GM12801 (cell line): ENCODE results near the gene SEMA4D.

ENCODE experiments used
- TF ChIP-seq, protein P1 (sequence below): IDR thresholded peaks from one replicate; pipeline ENCODE4 v1.5.1; 2011; ENCODE audit warnings: control low read depth; ENCODE audit not compliant: insufficient read length; ENCODE audit errors: extremely low read depth

SEMA4D gene

DNA sequence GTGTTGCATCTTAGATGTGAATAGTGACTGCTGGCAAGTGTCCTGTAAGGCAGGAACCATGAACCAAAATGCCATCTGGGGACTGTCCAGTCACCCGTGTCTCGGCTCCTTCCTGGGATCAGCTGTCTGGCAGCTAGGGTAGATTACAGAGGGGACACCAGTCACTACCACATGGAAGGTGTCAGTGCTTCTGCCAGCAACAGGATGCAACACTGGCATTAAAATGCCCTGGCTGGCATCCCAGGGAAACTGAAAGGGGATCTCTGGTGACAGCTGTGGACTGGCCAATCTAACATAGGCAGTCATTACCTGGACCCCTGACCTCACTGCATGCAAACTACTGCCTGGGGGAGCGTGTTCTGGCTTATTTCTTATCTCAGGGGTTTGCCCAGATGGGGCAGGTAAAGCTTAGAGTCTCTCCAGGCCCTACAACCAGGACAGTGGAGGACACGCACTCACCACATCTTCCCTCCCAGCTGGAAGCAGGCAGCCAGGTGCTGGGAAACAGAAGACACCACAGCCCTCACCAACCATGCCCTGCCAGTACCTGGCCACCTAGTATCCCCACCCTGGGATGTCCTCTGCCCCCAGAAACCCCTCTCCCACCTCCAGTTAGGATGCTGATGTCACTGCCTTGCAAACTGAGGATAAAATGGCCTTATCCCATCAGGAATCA, 83.8 kb downstream of the SEMA4D start:
- TF ChIP-seq, protein P1, sequence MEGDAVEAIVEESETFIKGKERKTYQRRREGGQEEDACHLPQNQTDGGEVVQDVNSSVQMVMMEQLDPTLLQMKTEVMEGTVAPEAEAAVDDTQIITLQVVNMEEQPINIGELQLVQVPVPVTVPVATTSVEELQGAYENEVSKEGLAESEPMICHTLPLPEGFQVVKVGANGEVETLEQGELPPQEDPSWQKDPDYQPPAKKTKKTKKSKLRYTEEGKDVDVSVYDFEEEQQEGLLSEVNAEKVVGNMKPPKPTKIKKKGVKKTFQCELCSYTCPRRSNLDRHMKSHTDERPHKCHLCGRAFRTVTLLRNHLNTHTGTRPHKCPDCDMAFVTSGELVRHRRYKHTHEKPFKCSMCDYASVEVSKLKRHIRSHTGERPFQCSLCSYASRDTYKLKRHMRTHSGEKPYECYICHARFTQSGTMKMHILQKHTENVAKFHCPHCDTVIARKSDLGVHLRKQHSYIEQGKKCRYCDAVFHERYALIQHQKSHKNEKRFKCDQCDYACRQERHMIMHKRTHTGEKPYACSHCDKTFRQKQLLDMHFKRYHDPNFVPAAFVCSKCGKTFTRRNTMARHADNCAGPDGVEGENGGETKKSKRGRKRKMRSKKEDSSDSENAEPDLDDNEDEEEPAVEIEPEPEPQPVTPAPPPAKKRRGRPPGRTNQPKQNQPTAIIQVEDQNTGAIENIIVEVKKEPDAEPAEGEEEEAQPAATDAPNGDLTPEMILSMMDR, result no peak

DNA sequence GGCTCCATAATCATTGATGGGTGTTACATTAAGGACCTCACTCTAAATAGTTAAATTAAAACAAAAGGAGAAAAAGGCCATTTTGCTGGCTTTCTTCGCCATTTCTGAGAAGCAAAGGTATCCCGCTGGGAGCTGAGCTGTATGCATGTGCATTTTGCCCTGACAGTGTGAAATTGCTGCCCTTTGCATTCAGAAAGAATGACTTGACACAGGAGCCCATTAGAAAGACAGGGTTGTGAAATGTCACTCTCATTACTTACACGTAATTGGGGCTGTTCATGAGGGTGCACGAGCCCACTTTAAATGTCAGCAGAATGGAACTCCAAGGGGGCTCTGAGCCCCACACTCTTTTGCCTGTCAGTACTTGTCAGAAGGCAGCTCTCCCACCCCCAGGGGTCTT, 85.0 kb downstream of the SEMA4D start:
- TF ChIP-seq, protein P1, result no peak

DNA sequence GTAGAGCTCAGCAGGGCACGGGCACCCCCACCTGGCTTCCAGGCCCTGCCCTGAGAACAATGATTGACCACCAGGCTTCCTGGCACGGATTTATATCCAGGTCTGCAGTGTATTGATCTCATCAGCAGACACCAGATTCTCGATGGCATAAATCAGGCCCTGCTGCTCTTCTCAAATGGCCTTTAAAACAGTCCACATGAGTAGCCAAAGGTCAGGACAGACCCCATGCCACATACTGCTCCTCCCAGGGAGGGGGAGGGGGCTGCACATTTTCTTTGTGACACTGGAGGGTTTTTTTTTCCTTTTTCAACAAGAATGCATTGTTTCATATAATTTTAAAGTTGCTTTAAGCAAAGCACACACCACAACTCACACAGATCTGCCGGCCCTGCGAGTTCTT, 85.4 kb downstream of the SEMA4D start:
- TF ChIP-seq, protein P1, result no peak

DNA sequence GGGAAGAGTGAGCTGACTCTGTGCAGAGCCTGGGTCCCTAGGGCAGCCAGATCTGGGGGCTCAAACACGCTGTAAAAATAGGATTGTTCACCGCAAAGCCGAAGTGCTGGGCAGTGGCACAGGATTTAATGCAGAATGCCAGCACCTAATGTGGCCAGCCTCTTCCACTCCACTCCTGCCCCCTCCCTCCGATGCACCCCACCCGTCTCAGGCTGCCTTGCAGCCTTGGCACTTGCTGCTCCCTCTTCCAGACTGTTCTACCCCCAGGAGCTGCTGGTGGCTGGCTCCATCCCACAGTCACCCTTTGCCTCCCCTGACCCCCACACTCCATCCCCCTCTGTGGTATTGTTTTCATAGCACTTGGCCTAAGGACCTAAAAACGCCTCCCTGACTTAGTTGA, 86.2 kb downstream of the SEMA4D start:
- TF ChIP-seq, protein P1, result no peak

DNA sequence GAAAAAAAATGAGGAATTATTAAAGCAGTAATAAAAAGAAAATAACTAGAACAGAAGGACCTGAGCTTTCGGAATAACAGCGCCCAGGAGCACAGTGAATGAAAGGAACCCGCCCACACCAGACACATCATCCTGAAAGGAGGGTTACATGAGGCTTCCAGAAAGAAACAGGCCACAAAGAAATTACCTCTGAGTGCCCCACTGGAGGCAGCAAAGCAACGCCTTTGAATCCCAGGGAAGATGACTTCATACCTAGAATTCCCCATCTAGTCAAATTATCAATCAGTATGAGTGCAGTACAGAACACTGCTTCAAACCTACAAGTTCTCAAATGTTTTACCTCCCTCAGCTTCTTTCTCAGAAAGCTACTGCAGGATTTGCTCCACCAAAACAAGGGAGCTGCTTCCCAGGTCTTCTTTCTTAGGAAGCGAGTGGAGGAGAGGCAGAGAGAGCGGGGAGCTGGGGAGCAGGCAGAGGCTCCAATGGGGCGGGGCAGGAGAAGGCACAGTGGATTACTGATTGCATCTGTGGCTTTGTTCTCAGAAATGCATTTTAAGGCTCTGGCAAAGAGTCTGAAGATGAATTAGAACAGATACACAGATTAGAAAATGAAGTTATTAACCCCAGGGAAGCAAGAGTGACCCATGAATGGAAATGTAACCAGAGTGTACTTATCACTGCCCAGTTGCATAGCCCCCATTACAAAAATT, 87.1 kb downstream of the SEMA4D start:
- TF ChIP-seq, protein P1, result no peak

DNA sequence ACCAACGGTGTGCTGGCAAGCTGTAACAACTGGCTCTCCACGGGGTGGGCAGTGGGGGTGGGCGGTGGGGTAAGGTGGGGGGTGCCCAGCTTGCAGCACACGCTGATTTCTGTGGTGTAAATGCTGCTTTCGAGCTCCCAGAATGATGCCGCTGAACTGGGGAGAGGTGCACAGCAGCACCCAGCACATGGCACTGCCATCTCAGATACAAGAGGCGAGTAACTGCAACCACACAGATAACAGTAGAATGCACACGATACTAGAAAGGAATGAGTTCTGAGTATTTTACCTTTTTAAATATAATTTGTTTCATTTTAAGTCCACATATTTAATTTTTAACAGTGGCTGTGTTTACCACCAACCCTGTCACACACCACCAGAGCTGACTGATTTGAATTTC, 87.9 kb downstream of the SEMA4D start:
- TF ChIP-seq, protein P1, result no peak

DNA sequence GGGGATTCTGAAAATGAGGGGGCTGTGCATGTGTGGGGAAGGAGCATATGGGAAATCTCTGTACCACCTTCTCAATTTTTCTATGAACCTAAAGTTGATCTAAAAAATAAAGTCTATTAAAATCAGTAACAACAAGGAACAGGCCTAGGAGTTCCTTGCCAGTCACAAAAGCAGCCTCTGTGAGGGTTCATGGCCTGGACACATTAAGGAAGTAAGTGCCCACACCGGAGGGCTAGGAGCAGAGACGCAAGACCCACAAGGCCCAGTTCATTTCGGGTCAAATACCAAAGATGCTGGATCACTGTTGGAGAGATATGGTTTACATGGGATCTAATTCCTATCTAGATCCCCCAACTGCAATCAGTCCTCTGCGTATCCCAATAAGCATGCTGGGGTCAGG, 88.4 kb downstream of the SEMA4D start:
- TF ChIP-seq, protein P1, result no peak
